MM.1S (cell line): ENCODE results near the gene ANKRD6.

Experiments used
- DNase-seq: peaks from one replicate; pipeline ENCODE4 v3.0.0-alpha.2; 2015
- H2AFZ ChIP-seq: fragments of 300-600 bp; sonication (generic); 2 replicates; pipeline ENCODE4 v1.6.0; 2016; ENCODE audit warnings: antibody characterized with exemption, low read length
- H3F3A ChIP-seq: fragments of 300-600 bp; sonication (generic); 2 replicates; pipeline ENCODE4 v1.6.1; 2016; ENCODE audit warnings: mild to moderate bottlenecking, antibody characterized with exemption, low read length, moderate library complexity, mixed read lengths; ENCODE audit not compliant: insufficient read depth
- H3K27ac ChIP-seq: fragments of 300-600 bp; sonication (generic); 2 replicates; pipeline ENCODE4 v1.5.1; 2016; ENCODE audit warnings: mild to moderate bottlenecking, low read length
- H3K27me3 ChIP-seq: fragments of 300-600 bp; sonication (generic); replicated peaks from 2 replicates; pipeline ENCODE4 v1.6.0; 2016; ENCODE audit warnings: low read length; ENCODE audit not compliant: insufficient read depth
- H3K36me3 ChIP-seq: fragments of 300-600 bp; sonication (generic); replicated peaks from 2 replicates; pipeline ENCODE4 v1.6.1; 2016; ENCODE audit warnings: mild to moderate bottlenecking, low read length, mixed read lengths; ENCODE audit not compliant: insufficient read depth
- H3K4me1 ChIP-seq: fragments of 300-600 bp; sonication (generic); 2 replicates; pipeline ENCODE4 v1.6.1; 2016; ENCODE audit warnings: low read length, mixed read lengths
- H3K4me2 ChIP-seq: fragments of 300-600 bp; sonication (generic); 2 replicates; pipeline ENCODE4 v1.6.0; 2016; ENCODE audit warnings: low read depth, low read length
- H3K4me3 ChIP-seq: fragments of 300-600 bp; sonication (generic); 2 replicates; pipeline ENCODE4 v1.5.1; 2016; ENCODE audit warnings: low read length, mixed read lengths
- H3K79me2 ChIP-seq: fragments of 300-600 bp; sonication (generic); 2 replicates; pipeline ENCODE4 v1.6.1; 2016; ENCODE audit warnings: mixed run types, low read length, mixed read lengths
- H3K9ac ChIP-seq: fragments of 300-600 bp; sonication (generic); 2 replicates; pipeline ENCODE4 v1.6.1; 2016; ENCODE audit warnings: low read length, mixed read lengths
- H3K9me2 ChIP-seq: fragments of 300-600 bp; sonication (generic); replicated peaks from 2 replicates; pipeline ENCODE4 v1.6.1; 2016; ENCODE audit warnings: mild to moderate bottlenecking, low read length, mixed read lengths; ENCODE audit not compliant: insufficient read depth
- H3K9me3 ChIP-seq: fragments of 300-600 bp; sonication (generic); replicated peaks from 2 replicates; pipeline ENCODE4 v1.6.1; 2016; ENCODE audit warnings: mild to moderate bottlenecking, low read length, mixed read lengths; ENCODE audit not compliant: insufficient read depth
- H4K20me1 ChIP-seq: fragments of 300-600 bp; sonication (generic); 2 replicates; pipeline ENCODE4 v1.6.1; 2016; ENCODE audit warnings: mild to moderate bottlenecking, low read length, moderate library complexity, mixed read lengths; ENCODE audit not compliant: insufficient read depth
- EZH2 ChIP-seq: fragments of 300-600 bp; sonication (generic); optimal IDR thresholded peaks from 2 replicates; pipeline ENCODE3; 2017; ENCODE audit warnings: low read depth, mild to moderate bottlenecking, antibody characterized with exemption, low read length, mixed read lengths
- EZH2phosphoT487 ChIP-seq: fragments of 300-600 bp; sonication (generic); IDR thresholded peaks from 2 replicates; pipeline ENCODE4 v1.6.1; 2018; ENCODE audit warnings: antibody characterized with exemption, low read length
- TF ChIP-seq, protein P1 (sequence below): fragments of 300-600 bp; sonication (generic); IDR thresholded peaks from 2 replicates; pipeline ENCODE4 v1.5.1; 2016; ENCODE audit warnings: antibody characterized with exemption, low read length, mixed read lengths

The ANKRD6 gene

DNA sequence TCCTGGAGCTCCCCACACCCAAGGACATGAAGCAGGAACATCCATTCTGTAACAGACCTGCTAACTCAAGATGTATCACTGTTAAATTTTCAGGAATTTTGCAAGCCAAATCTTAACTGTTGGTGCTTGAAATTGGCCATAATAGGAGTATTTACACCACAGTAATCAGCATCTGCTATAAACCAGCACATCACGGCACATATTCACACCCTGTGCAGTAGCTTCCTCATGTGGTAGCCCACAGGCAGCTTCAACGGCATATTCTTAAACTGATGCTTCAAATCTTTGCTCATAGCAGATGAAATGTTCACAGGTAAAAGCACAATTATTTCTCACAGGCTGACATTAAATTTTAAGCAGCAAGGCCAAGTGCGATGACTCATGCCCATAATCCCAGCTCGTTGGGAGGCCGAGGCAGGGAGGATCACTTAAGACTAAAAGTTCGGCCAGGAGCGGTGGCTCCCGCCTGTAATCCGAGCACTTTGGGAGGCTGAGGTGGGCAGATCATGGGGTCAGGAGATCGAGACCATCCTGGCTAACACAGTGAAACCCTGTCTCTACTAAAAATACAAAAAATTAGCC lies 249.1 kb downstream of the ANKRD6 start:
- Histone ChIP-seq H3K4me2 (no peak overlapping the region), H2AFZ (no peak overlapping the region), H3K4me1 (no peaks in the 10 kb centered on the region), H3K27me3 (no peaks in the 10 kb centered on the region), H4K20me1 (no peaks in the 10 kb centered on the region), H3K9me3 (no peaks in the 10 kb centered on the region), H3K79me2 (no peaks in the 10 kb centered on the region), H3K4me3 (no peak overlapping the region), H3K9me2 (no peaks in the 10 kb centered on the region), H3F3A (no peaks in the 10 kb centered on the region), H3K9ac (no peak overlapping the region), H3K27ac (no peak overlapping the region), H3K36me3 (peaks cover 12% of the 10 kb centered on the region; the same call in 1 of the 2 replicates)
- TF ChIP-seq EZH2 (no peak), EZH2phosphoT487 (no peak)
- TF ChIP-seq, protein P1, sequence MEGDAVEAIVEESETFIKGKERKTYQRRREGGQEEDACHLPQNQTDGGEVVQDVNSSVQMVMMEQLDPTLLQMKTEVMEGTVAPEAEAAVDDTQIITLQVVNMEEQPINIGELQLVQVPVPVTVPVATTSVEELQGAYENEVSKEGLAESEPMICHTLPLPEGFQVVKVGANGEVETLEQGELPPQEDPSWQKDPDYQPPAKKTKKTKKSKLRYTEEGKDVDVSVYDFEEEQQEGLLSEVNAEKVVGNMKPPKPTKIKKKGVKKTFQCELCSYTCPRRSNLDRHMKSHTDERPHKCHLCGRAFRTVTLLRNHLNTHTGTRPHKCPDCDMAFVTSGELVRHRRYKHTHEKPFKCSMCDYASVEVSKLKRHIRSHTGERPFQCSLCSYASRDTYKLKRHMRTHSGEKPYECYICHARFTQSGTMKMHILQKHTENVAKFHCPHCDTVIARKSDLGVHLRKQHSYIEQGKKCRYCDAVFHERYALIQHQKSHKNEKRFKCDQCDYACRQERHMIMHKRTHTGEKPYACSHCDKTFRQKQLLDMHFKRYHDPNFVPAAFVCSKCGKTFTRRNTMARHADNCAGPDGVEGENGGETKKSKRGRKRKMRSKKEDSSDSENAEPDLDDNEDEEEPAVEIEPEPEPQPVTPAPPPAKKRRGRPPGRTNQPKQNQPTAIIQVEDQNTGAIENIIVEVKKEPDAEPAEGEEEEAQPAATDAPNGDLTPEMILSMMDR, result no peak
- no peak for DNase-seq

DNA sequence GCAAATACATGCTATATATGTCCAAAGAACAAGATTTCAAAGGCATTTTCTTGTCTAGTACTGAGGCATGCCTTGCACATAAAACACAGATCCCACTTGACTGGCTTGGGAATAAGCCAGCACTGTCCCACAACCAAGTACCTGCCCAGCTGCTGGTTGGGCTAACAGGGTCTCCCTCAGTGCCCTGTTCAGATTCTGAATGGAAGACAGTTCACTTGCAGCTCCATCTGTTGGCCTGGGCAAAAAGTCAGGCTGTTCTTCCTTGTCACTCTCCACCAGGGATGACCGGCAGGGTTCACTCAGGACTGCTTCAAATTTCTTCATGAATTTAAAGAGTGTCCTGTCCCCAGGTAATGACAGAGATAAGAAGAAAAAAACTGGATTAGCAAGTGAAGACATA lies 250.0 kb downstream of the ANKRD6 start:
- Histone ChIP-seq H2AFZ (no peak overlapping the region), H3F3A (no peaks in the 10 kb centered on the region), H3K27me3 (no peaks in the 10 kb centered on the region), H3K9me2 (no peaks in the 10 kb centered on the region), H3K4me2 (no peak overlapping the region), H3K9me3 (no peaks in the 10 kb centered on the region), H3K9ac (no peak overlapping the region), H3K4me3 (no peak overlapping the region), H4K20me1 (no peaks in the 10 kb centered on the region), H3K4me1 (no peaks in the 10 kb centered on the region), H3K36me3 (peaks cover 12% of the 10 kb centered on the region; the same call in 1 of the 2 replicates), H3K79me2 (no peaks in the 10 kb centered on the region), H3K27ac (no peak overlapping the region)
- TF ChIP-seq, protein P1, result no peak
- TF ChIP-seq EZH2phosphoT487, result no peak
- TF ChIP-seq EZH2, result no peak
- no peak for DNase-seq
